Subcutaneous adipose tissue (tissue), 4 donors: Measurements from ENCODE around the gene LTBP2. TPM values are rescaled to one million over a fixed set of nuclear protein-coding genes. Genes with fewer than 3 reads are reported as not detected.

ENCODE experiments used
- total RNA-seq, 4 donors: library from RNA; depleted of rRNA; stranded (reverse); fragments of >200 nt; gene quantifications; one replicate each; pipeline ENCODE4 v1.1.0, GENCODE V29; 2016
- TF ChIP-seq, protein P1 (sequence below): fragments of 450-650 bp; IDR thresholded peaks from one replicate; pipeline ENCODE4 v1.5.1; 2016; ENCODE audit warnings: low read depth, mild to moderate bottlenecking, control low read depth, antibody characterized with exemption, moderate library complexity

Gene LTBP2
- total RNA-seq, 4 donors from 2014 or later, result 39.6 to 109 (median 64.3) TPM

DNA sequence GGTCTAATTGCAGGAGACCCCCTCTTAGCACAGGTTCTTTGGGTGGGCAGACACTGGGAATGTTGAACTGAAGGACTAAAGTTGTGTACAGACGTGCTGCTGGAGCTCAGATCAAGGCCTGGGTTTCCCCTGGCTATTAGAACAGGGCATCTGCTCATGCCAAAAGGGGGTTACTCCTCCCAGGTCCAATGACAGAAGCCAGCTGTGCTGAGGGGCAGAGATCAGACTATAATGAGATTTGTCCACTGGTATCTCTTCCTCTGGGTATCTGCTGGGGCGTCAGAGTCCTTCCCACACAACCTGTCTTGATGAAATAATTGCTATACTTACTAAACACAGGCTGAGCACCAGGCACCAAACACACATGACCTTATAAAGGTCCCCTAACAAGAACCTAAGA is 42.6 kb downstream of the LTBP2 start:
- TF ChIP-seq, protein P1, sequence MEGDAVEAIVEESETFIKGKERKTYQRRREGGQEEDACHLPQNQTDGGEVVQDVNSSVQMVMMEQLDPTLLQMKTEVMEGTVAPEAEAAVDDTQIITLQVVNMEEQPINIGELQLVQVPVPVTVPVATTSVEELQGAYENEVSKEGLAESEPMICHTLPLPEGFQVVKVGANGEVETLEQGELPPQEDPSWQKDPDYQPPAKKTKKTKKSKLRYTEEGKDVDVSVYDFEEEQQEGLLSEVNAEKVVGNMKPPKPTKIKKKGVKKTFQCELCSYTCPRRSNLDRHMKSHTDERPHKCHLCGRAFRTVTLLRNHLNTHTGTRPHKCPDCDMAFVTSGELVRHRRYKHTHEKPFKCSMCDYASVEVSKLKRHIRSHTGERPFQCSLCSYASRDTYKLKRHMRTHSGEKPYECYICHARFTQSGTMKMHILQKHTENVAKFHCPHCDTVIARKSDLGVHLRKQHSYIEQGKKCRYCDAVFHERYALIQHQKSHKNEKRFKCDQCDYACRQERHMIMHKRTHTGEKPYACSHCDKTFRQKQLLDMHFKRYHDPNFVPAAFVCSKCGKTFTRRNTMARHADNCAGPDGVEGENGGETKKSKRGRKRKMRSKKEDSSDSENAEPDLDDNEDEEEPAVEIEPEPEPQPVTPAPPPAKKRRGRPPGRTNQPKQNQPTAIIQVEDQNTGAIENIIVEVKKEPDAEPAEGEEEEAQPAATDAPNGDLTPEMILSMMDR, result no peak

DNA sequence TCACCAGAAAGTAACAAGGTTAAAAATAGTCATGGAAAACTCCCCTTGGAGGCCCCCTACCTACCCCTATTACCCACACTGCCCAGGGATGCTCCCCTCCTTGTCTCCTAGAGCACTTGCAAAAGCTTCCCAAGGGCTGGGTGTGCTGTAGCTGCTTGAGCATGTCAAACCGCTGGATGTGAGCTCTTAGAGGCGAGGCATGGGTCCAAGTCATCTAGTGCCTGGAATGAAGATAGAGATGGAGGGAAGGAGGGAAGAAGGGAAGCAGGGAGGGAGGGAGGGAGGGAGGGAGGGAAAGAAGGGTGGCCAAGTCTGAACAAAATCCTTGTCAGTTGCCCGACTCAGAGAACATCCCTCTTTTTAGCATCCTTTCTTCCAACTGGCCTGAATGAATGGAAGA is 43.1 kb downstream of the LTBP2 start:
- TF ChIP-seq, protein P1, result no peak

DNA sequence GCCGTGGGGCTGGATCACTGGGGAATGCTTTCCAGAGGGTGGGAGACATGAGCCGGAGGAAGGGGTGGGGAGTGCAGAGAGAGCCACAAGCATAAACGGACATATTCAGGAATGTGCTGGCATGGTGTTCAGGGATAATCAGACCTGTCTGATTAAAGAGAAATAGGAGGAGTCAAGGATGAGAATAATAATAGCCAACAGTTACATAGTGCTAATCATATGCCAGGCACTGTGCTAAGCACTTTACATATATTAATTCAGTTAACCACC is 43.7 kb downstream of the LTBP2 start:
- TF ChIP-seq, protein P1, result no peak

DNA sequence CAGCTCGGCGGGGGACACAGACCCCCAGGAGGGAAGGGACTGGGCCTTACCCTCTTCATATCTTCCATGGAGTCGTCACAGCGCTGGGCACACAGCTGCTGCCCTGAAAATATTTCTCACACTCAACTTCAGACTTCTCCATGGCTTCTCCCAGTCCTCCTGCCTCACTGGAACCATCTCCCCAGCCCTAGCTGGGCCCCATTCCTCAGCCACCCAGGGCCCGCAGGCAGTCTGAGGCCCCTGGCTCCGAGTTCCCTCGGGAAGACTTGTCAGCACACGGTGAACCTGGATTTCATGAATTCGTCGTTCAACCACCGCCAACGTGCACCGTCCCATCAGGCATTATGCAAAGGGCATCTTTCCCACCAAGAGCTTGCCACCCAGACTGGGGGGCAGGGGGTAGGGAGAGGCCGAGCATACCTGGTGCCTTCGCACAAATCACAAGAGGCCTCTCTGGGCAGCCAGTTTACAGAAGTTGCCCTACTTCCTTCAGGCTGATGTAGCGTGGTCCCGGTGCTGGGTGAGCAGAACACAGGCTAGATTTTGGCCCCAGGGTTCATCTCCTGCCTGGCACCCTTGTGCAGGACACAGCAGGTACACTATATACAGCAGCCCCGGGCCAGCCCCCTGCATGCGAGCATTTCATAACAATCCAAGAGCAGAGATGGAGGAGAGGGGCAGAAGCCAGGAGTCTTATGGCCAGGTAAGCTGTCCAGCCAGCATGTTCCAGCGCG is 44.2 kb downstream of the LTBP2 start:
- TF ChIP-seq, protein P1, result no peak

DNA sequence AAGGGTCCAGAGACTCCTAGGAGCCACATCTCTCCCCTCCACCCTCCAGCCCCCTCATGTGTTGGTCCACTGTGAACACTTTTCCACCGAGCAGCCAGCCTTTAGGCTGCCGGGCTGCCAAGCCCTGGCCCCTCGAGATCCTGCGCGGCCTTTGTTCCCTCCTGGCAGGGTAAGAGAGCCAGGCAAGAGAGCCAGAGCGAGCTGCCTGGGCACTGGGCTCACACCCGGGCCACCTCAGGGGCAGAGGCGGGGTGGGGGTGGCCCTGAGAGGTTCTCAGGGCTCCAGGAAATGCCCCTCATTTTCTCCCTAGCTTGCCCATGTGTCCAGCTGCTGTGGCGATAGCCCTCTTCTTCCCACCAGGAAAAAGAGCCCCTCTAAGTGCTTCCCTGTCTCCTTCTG is 44.8 kb downstream of the LTBP2 start:
- TF ChIP-seq, protein P1, result no peak

DNA sequence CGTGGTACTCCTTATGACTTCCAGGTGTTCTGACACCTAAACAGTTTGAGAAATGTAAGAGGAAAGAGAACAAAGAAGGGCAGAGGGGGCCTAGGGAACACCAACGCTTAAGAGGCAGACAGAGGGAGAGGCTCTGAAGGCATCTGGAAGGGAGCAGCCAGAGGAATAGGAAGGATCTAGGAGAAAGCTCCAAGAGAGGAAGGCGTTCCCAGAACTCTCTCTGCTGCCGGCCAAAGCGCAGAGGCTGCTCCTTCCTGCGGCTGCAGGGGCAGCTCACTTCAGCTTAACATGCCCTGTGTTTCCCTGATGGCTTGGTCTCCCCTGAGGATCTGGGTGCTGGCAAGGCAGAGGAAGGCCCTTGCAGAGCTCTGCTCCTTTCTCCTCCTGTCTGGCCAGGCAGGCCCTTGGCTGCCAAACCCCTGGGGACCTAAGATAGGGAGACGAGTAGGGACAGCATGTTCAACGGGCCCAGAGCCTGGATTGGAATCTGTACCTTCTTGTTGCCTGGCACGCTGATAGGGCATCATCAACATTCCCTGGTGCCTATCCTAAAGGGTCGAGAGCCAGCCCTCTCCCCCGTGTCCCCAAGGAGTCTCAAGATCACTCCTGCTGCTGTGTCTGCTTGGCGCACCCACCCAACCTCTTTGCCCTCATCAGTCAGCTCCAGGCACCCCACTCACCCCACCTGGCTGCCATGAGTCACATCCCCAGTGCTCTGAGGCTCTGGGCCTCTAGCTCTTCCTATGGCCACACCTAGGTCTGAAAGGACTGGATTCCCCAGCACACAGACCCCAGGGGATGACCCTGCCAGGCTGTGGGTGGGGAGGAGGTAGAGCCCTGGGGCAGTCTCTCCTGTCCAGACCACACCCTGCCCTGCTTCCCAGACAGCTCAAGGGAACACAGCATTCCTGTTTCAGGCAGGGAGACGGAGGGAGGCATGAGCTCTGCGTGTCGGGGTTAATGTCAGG is 45.6 kb downstream of the LTBP2 start:
- TF ChIP-seq, protein P1, result no peak

DNA sequence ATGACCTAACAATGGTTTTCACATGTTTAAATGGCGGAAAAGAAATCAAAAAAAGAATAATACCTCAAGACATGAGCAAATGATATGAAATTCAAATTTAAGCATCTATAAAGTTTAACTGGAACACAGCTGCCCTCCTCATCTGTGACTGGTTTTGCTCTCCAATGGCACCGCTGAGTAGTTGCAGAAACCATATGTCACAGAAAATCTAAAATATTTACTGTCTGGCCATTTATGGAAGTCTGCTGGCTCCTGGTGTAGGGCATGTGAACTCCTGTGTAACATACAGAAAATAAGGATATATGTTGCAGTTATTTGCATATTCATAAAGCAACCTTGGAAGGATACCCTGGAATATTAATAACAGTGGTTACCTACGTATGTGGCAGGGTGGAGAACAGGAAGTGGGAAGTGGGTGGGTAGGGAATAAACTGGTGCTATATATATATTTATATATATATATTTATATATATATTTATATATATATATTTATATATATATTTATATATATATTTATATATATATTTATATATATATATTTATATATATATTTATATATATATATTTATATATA is 48.4 kb downstream of the LTBP2 start:
- TF ChIP-seq, protein P1, result no peak
